Measurements from ENCODE around the gene PCDHGA1. TPM values are rescaled to one million over a fixed set of nuclear protein-coding genes. Genes with fewer than 3 reads are reported as not detected.

Gene PCDHGA1
- total and polyA plus RNA-seq, 2 of the 4 experiments (the other 2 are of a cell fraction), result 0.90 to 0.92 TPM

DNA sequence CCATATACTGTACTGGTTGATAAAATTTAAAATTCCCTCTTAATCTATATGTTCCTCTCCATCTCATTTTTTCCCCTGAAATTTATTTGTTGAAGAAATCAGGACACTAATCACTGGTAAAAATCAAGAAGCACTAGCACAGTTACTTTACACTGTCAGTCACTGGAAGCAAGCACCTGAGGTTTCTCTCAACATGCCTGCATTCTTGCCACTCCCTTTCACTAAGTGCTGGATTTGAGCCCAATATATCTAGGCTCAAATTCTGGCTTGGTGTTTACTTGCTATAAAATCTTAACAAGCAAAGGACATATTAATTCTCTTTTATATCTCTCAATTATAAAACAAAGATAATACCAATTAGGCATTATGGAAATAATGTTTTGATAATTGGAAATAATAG is 229.8 kb downstream of the PCDHGA1 start:
- TF ChIP-seq RFX5 (IDR thresholded peaks at IDR 0.05; ENCODE audit: low read depth, low read length), result no peak
- TF ChIP-seq BHLHE40 (IDR thresholded peaks at IDR 0.05; ENCODE audit: low read depth, low read length), result no peak
- no peak for TF ChIP-seq SMC3 (IDR thresholded peaks at IDR 0.05; ENCODE audit: low read depth, low read length)
- no peak for TF ChIP-seq NFE2L2 (IDR thresholded peaks at IDR 0.05; ENCODE audit: low read depth, low read length)
- TF ChIP-seq CHD1 (IDR thresholded peaks at IDR 0.05; ENCODE audit: low read depth, low read length), result no peak
- no peak for TF ChIP-seq USF2 (IDR thresholded peaks at IDR 0.05; ENCODE audit: low read depth, low read length)
- TF ChIP-seq MAZ (IDR thresholded peaks at IDR 0.05; ENCODE audit: borderline replicate concordance, low read depth, low read length), result no peak
- TF ChIP-seq, protein P1, sequence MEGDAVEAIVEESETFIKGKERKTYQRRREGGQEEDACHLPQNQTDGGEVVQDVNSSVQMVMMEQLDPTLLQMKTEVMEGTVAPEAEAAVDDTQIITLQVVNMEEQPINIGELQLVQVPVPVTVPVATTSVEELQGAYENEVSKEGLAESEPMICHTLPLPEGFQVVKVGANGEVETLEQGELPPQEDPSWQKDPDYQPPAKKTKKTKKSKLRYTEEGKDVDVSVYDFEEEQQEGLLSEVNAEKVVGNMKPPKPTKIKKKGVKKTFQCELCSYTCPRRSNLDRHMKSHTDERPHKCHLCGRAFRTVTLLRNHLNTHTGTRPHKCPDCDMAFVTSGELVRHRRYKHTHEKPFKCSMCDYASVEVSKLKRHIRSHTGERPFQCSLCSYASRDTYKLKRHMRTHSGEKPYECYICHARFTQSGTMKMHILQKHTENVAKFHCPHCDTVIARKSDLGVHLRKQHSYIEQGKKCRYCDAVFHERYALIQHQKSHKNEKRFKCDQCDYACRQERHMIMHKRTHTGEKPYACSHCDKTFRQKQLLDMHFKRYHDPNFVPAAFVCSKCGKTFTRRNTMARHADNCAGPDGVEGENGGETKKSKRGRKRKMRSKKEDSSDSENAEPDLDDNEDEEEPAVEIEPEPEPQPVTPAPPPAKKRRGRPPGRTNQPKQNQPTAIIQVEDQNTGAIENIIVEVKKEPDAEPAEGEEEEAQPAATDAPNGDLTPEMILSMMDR (conservative IDR thresholded peaks at IDR 0.05; ENCODE audit: low read depth, low read length), result no peak
- no peak for TF ChIP-seq MXI1 (IDR thresholded peaks at IDR 0.05; ENCODE audit: borderline replicate concordance, low read depth, low read length)
- TF ChIP-seq POLR2A (IDR thresholded peaks at IDR 0.05; ENCODE audit: low read depth, low read length), result no peak
- no peak for TF ChIP-seq CEBPB (IDR thresholded peaks at IDR 0.05; ENCODE audit: low read depth, low read length)
- no peak for TF ChIP-seq RCOR1 (IDR thresholded peaks at IDR 0.05; ENCODE audit: insufficient replicate concordance, low read length)
- no peak for TF ChIP-seq FOS (IDR thresholded peaks at IDR 0.05; ENCODE audit: low read depth, low read length)
- TF ChIP-seq MAFK (IDR thresholded peaks at IDR 0.05; ENCODE audit: low read depth, low read length), result no peak
- TF ChIP-seq, protein P2, sequence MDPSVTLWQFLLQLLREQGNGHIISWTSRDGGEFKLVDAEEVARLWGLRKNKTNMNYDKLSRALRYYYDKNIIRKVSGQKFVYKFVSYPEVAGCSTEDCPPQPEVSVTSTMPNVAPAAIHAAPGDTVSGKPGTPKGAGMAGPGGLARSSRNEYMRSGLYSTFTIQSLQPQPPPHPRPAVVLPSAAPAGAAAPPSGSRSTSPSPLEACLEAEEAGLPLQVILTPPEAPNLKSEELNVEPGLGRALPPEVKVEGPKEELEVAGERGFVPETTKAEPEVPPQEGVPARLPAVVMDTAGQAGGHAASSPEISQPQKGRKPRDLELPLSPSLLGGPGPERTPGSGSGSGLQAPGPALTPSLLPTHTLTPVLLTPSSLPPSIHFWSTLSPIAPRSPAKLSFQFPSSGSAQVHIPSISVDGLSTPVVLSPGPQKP (IDR thresholded peaks at IDR 0.05; ENCODE audit: borderline replicate concordance, low read depth, low read length), result no peak
- Histone ChIP-seq H3K56ac (ENCODE audit: extremely low read depth, insufficient read depth, low read length) (peak overlapping the region; percentile 58; the same call in 1 of the 2 replicates), H2BK15ac (ENCODE audit: low read depth, low read length) (peak overlapping the region; percentile 80; the same call in 2 of the 3 replicates), H3K27me3 (ENCODE audit: control insufficient read depth, insufficient read depth, low read length) (no peaks in the 10 kb centered on the region), H3K9ac (ENCODE audit: low read depth, low read length) (peak overlapping the region; percentile 76), H4K91ac (ENCODE audit: insufficient read depth, low read depth, low read length) (peak overlapping the region; percentile 92), H3K4ac (ENCODE audit: low read depth, low read length) (peak overlapping the region; percentile 89), H3K36me3 (ENCODE audit: control insufficient read depth, insufficient read depth, low read length) (no peaks in the 10 kb centered on the region), H3K14ac (replicated peaks; ENCODE audit: low read depth, low read length) (peak overlapping the region; percentile 62), H3K4me1 (ENCODE audit: control insufficient read depth, insufficient read depth, low read length) (peaks cover 7% of the 10 kb centered on the region), H2BK20ac (ENCODE audit: low read depth, low read length) (0 out of 2 replicates have a peak overlapping the region, but pooled peaks have one; percentile 64), H4K5ac (ENCODE audit: low read depth, low read length) (peak overlapping the region; percentile 100), H3K9me1 (ENCODE audit: insufficient read depth, low read length) (no peaks in the 10 kb centered on the region), H3K18ac (ENCODE audit: low read depth, low read length) (peak overlapping the region; percentile 94), H2AK9ac (replicated peaks; ENCODE audit: low read depth, low read length, poor library complexity) (no peak overlapping the region), H3K9me3 (ENCODE audit: control insufficient read depth, insufficient read depth, low read length) (no peaks in the 10 kb centered on the region), H2BK120ac (ENCODE audit: low read depth, low read length) (peak overlapping the region; percentile 74), H4K20me1 (ENCODE audit: insufficient read depth, low read length) (no peaks in the 10 kb centered on the region), H3K4me2 (ENCODE audit: low read depth, low read length) (no peak overlapping the region; the same call in 1 of the 2 replicates), H2BK5ac (ENCODE audit: low read depth, low read length, poor library complexity, severe bottlenecking) (peak overlapping the region; percentile 94), H4K8ac (ENCODE audit: low read depth in 2 of 2, low read length in 2 of 2) (peak overlapping the region; percentile 59 to 84), H2AFZ (replicated peaks; ENCODE audit: low read length, poor library complexity) (no peak overlapping the region), H3K4me3 (ENCODE audit: insufficient read depth, low read depth, low read length) (no peak overlapping the region), H3K79me1 (ENCODE audit: low read depth in 1 of 2, low read length in 2 of 2) (peaks cover 5 to 15% of the 10 kb centered on the region in 2 experiments), H3K27ac (ENCODE audit: insufficient read depth, low read length) (peak overlapping the region; percentile 95; the same call in 1 of the 2 replicates), H2AK5ac (ENCODE audit: low read depth, low read length) (peak overlapping the region; percentile 69), H3K23ac (ENCODE audit: low read depth, low read length) (peak overlapping the region; percentile 39; the same call in 1 of the 2 replicates)
- intact Hi-C loops (cut with micrococcal nuclease), result loop anchor here (1.0 to 5.0 kb wide), 2 partner anchors 143 to 468 kb away; partner anchors contain the start of genes PCDHB2 and PCDHGB7
- dilution Hi-C loops (cut with HindIII; ENCODE audit: low sequenced_read_pairs, unreplicated experiment), result no loop called here
- no peak for ATAC-seq (ENCODE audit: low read depth)
- POLR2A ChIA-PET (ENCODE audit: unreplicated experiment), result interaction anchor here (1.2 kb wide), 1 partner anchor 152 kb away, joined by 4 read pairs; the partner anchor contains the start of gene PCDHGB6
- DNase-seq, result no peak
- no TSS peak for BruUV-seq (replicated peaks)
- CTCF ChIA-PET, result interaction anchor here (0.6 to 2.0 kb wide), 7 partner anchors 11 to 337 kb away, joined by 3 to 10 read pairs (median 3); partner anchors contain the start of genes PCDHB14, PCDHGA10 and PCDHGA11
- in situ Hi-C loops (cut with MboI; ENCODE audit: low sequenced_read_pairs), result loop anchor here (5.0 to 10.0 kb wide), 3 partner anchors 143 to 325 kb away; partner anchors contain the start of gene PCDHGB7
